Measurements from ENCODE around the gene SH3RF2.

SH3RF2 gene

GRCh38 chr5:145943674-145944121 is 7.3 kb downstream of the SH3RF2 start:
- in situ Hi-C loops (cut with HindIII; ENCODE audit: low sequenced_read_pairs) = no loop called here
- no peak overlapping the region for H3K4me3 ChIP-seq (ENCODE audit: low read depth, low read length)
- no peak for DNase-seq (ENCODE audit: low read depth)
- TF ChIP-seq CTCF (IDR thresholded peaks at IDR 0.05; ENCODE audit: low read depth, low read length, missing control alignments) = no peak

DNA sequence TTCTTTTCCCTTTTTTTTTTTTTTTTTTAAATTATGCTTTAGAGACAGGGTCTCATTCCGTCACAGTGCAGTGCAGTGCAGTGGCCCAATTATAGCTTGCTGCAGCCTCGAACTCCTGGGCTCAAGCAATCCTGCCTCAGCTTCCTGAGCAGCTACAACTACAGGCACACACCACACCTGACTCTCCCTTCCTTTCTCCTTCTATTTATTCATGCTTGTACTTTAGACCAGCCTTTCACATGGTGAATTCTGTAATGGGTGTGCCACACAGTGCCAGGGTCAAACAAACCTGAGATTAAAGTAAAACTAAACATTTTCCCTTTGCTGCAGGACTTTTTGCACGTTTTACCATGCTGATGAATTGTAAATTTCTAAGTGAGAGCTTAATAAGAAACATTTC is 8.0 kb downstream of the SH3RF2 start:
- DNase-seq (ENCODE audit: low read depth) = no peak
- no peak for TF ChIP-seq CTCF (IDR thresholded peaks at IDR 0.05; ENCODE audit: low read depth, low read length, missing control alignments)
- H3K4me3 ChIP-seq (ENCODE audit: low read depth, low read length) = no peak overlapping the region
- in situ Hi-C loops (cut with HindIII; ENCODE audit: low sequenced_read_pairs) = no loop called here

DNA sequence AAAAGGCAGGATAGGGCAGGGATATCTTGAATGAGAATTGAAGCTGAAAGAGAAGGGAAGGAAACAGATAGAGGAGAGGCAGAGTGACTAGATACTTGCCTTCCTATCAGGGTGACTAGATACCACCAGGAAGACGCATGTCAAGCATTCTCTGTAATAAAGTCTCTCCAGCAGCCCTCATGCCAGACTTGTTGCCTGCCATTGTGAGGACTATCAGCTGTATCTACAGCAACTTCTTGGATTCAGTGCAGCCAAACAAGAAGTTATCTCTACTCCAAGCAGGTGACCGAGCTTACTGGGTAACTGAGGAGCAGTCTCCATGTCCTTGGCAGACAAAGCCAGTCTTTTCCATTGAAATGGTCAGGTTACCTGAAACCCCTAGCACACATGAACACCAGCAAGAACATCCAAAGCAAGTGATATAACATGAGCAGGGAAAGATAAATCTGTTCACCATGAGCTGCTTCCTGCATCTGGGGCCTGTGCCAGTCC is 9.3 kb downstream of the SH3RF2 start:
- in situ Hi-C loops (cut with HindIII; ENCODE audit: low sequenced_read_pairs) = no loop called here
- DNase-seq (ENCODE audit: low read depth) = no peak
- no peak overlapping the region for H3K4me3 ChIP-seq (ENCODE audit: low read depth, low read length)
- TF ChIP-seq CTCF (IDR thresholded peaks at IDR 0.05; ENCODE audit: low read depth, low read length, missing control alignments) = no peak

GRCh38 chr5:145946112-145946861 is 9.9 kb downstream of the SH3RF2 start:
- TF ChIP-seq CTCF (IDR thresholded peaks at IDR 0.05; ENCODE audit: low read depth, low read length, missing control alignments) = no peak
- DNase-seq (ENCODE audit: low read depth) = peak; percentile 49
- no peak overlapping the region for H3K4me3 ChIP-seq (ENCODE audit: low read depth, low read length)
- in situ Hi-C loops (cut with HindIII; ENCODE audit: low sequenced_read_pairs) = no loop called here

GRCh38 chr5:145947581-145947980 is 11.2 kb downstream of the SH3RF2 start:
- H3K4me3 ChIP-seq (ENCODE audit: low read depth, low read length) = no peak overlapping the region
- no peak for DNase-seq (ENCODE audit: low read depth)
- in situ Hi-C loops (cut with HindIII; ENCODE audit: low sequenced_read_pairs) = no loop called here
- TF ChIP-seq CTCF (IDR thresholded peaks at IDR 0.05; ENCODE audit: low read depth, low read length, missing control alignments) = no peak

DNA sequence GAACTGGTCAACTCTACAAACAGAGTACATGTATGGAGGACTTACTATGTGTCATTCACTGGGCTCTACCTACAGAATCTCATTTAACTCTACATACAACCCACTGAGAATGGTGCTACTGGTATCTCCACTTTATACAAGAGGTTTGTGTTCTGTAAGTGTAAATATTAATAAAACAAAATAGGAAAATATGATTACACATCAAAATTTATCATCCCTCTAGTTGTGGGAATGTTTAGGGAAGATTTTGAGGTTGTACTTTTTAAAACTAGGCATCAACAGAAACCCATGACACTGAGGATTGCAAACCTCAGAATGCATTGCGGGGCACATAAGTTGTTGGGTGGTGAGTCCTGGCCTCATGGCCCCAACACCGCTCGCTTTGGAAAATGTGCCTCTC is 11.7 kb downstream of the SH3RF2 start:
- no peak for TF ChIP-seq CTCF (IDR thresholded peaks at IDR 0.05; ENCODE audit: low read depth, low read length, missing control alignments)
- no peak overlapping the region for H3K4me3 ChIP-seq (ENCODE audit: low read depth, low read length)
- no peak for DNase-seq (ENCODE audit: low read depth)
- in situ Hi-C loops (cut with HindIII; ENCODE audit: low sequenced_read_pairs) = no loop called here

Data from astrocyte of the cerebellum (primary cell).